Activated naive CD4-positive, alpha-beta T cell treated with Interleukin-2 at 50 U/mL for 16 hours (primary cell): ENCODE measurements around the gene AKNAD1.
"Not testable (repeated sequence)": the region's sequence is repeated elsewhere in the genome, so short reads cannot be mapped to it uniquely, and the experiment has no call there.

Source experiments
- DNase-seq: peaks from one replicate; pipeline ENCODE4 v3.0.0-alpha.2; 2020

Gene AKNAD1

GRCh38 chr1:108781575-108781944 lies 75.3 kb downstream of the AKNAD1 start:
- DNase-seq: not testable (repeated sequence)

- DNase-seq: no peak
These were observed 75.8 kb downstream of the AKNAD1 start for GRCh38 chr1:108780937-108781574.

DNA sequence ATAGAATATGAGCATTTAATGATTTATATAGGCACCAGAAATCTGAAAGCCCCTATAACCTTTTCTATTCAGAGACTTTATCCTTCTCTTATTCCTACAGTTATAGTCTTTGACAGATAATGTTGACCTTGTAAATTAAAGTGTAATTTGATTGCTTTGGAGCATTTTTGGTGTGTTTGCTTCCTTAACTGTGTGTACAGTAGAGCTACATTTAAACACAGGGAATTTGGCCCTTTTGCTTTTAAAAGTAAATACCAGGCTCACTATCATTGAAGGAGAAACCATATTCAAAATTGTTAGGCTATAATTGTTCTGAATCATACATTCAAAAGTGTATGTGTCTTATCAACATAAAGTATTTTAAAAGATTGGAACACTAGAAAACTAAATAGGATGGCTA lies 77.4 kb downstream of the AKNAD1 start:
- no peak for DNase-seq

GRCh38 chr1:108777839-108778238 lies 79.1 kb downstream of the AKNAD1 start:
- DNase-seq: no peak

DNA sequence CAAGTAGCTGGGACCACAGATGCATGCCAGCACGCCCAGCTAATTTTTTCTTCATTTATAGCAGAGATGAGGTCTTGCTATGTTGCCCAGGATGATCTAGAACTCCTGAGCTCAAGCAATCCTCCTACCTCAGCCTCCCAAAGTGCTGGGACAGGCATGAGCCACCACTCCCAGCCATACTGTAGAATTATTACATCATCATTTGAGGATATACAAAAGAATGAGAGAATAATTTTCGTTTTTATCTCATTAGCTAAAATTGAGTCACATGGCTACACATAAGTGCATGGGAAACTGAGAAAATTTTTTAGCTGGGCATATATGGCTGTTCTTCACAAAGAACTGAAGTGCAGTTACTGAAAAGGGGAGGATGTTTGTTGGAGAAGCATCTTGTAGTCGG lies 89.2 kb downstream of the AKNAD1 start:
- no peak for DNase-seq

DNA sequence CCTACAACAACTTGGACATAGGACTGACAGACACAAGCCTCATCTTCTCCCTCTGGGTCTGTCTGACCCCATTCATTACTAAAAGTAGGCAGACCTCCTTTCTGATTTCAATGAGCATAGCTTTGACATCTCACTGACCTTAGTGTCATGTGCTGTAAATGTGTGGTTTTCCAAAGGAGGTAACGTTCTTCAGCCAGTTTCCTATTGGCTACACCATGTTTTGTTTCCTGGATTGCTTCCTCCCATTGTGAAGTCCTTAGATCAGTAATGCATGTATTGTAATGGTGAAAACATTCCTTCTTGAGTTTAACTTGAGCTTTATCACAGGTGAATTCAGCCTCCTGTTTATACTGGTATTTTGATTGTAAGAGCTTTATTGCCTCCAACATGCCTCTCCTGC lies 89.8 kb downstream of the AKNAD1 start:
- DNase-seq: no peak
